ENCODE results near the gene TBC1D1. TPM values are rescaled to one million over a fixed set of nuclear protein-coding genes. Genes with fewer than 3 reads are reported as not detected.

Gene TBC1D1
- total RNA-seq, 1 experiment from 2014 or later: 28.5 TPM

- no TSS peak for BruUV-seq (replicated peaks)
- intact Hi-C loops (cut with micrococcal nuclease; ENCODE audit: unreplicated experiment): no loop called here
- Histone ChIP-seq H3K4me3 (ENCODE audit: low read depth, low read length) (no peak overlapping the region), H3K9me3 (no peaks in the 10 kb centered on the region), H3K4me1 (peaks cover 18% of the 10 kb centered on the region), H3K27me3 (replicated peaks; ENCODE audit: control insufficient read depth, insufficient read depth, low read length) (no peaks in the 10 kb centered on the region), H3K36me3 (ENCODE audit: control insufficient read depth, insufficient read depth, low read length) (no peaks in the 10 kb centered on the region)
- Mint-ChIP-seq H3K27ac (ENCODE audit: unreplicated experiment) (no peak overlapping the region), H3K36me3 (ENCODE audit: insufficient read depth, unreplicated experiment) (peaks cover 17% of the 10 kb centered on the region), H3K27me3 (ENCODE audit: insufficient read depth, unreplicated experiment) (no peaks in the 10 kb centered on the region), H3K4me3 (ENCODE audit: unreplicated experiment) (no peak overlapping the region), H3K4me1 (ENCODE audit: low read depth, unreplicated experiment) (peaks cover 23% of the 10 kb centered on the region), H3K9me3 (ENCODE audit: unreplicated experiment) (no peaks in the 10 kb centered on the region)
- no peak for DNase-seq
- ChIA-PET POLR2A (no interaction called here), CTCF (no interaction called here)
- no peak for TF ChIP-seq CTCF (IDR thresholded peaks at IDR 0.05; ENCODE audit: insufficient read depth in 1 of 2, low read depth in 1 of 2, low read length in 1 of 2, severe bottlenecking in 1 of 2, unreplicated experiment in 1 of 2)
Measured at GRCh38 chr4:38106886-38107514, 216.1 kb downstream of the TBC1D1 start.

GRCh38 chr4:38107818-38108217, 216.9 kb downstream of the TBC1D1 start:
- no TSS peak for BruUV-seq (replicated peaks)
- H3K9me3 Mint-ChIP-seq (ENCODE audit: unreplicated experiment): no peaks in the 10 kb centered on the region
- Histone ChIP-seq H3K9me3 (no peaks in the 10 kb centered on the region), H3K36me3 (ENCODE audit: control insufficient read depth, insufficient read depth, low read length) (no peaks in the 10 kb centered on the region), H3K4me3 (ENCODE audit: low read depth, low read length) (no peak overlapping the region), H3K27me3 (replicated peaks; ENCODE audit: control insufficient read depth, insufficient read depth, low read length) (no peaks in the 10 kb centered on the region), H3K4me1 (peaks cover 18% of the 10 kb centered on the region)
- no peak for DNase-seq
- intact Hi-C loops (cut with micrococcal nuclease; ENCODE audit: unreplicated experiment): no loop called here
- no peak overlapping the region for H3K4me3 Mint-ChIP-seq (ENCODE audit: unreplicated experiment)
- TF ChIP-seq CTCF (IDR thresholded peaks at IDR 0.05; ENCODE audit: insufficient read depth in 1 of 2, low read depth in 1 of 2, low read length in 1 of 2, severe bottlenecking in 1 of 2, unreplicated experiment in 1 of 2): no peak
- POLR2A ChIA-PET: no interaction called here
- peaks cover 17% of the 10 kb centered on the region for H3K36me3 Mint-ChIP-seq (ENCODE audit: insufficient read depth, unreplicated experiment)
- no peaks in the 10 kb centered on the region for H3K27me3 Mint-ChIP-seq (ENCODE audit: insufficient read depth, unreplicated experiment)
- H3K27ac Mint-ChIP-seq (ENCODE audit: unreplicated experiment): peak overlapping the region; percentile 43
- H3K4me1 Mint-ChIP-seq (ENCODE audit: low read depth, unreplicated experiment): peaks cover 23% of the 10 kb centered on the region
- CTCF ChIA-PET: no interaction called here

- peaks cover 18% of the 10 kb centered on the region for H3K4me1 ChIP-seq
- no peaks in the 10 kb centered on the region for H3K9me3 ChIP-seq
- Mint-ChIP-seq H3K27ac (ENCODE audit: unreplicated experiment) (peak overlapping the region; percentile 23), H3K4me1 (ENCODE audit: low read depth, unreplicated experiment) (peaks cover 30% of the 10 kb centered on the region), H3K4me3 (ENCODE audit: unreplicated experiment) (no peak overlapping the region), H3K36me3 (ENCODE audit: insufficient read depth, unreplicated experiment) (peaks cover 10% of the 10 kb centered on the region), H3K27me3 (ENCODE audit: insufficient read depth, unreplicated experiment) (no peaks in the 10 kb centered on the region), H3K9me3 (ENCODE audit: unreplicated experiment) (no peaks in the 10 kb centered on the region)
- BruUV-seq (replicated peaks): no TSS peak
- ChIA-PET POLR2A (no interaction called here), CTCF (no interaction called here)
- no peak overlapping the region for H3K4me3 ChIP-seq (ENCODE audit: low read depth, low read length)
- no peaks in the 10 kb centered on the region for H3K27me3 ChIP-seq (replicated peaks; ENCODE audit: control insufficient read depth, insufficient read depth, low read length)
- no peak for DNase-seq
- no peaks in the 10 kb centered on the region for H3K36me3 ChIP-seq (ENCODE audit: control insufficient read depth, insufficient read depth, low read length)
- intact Hi-C loops (cut with micrococcal nuclease; ENCODE audit: unreplicated experiment): no loop called here
- TF ChIP-seq CTCF (IDR thresholded peaks at IDR 0.05; ENCODE audit: insufficient read depth in 1 of 2, low read depth in 1 of 2, low read length in 1 of 2, severe bottlenecking in 1 of 2, unreplicated experiment in 1 of 2): no peak
Measured at GRCh38 chr4:38109370-38109769, 218.5 kb downstream of the TBC1D1 start.

Measured in Caco-2 (cell line).